Bronchial epithelial cell (primary cell): Measurements from ENCODE around the gene CTNNBIP1. TPM values are rescaled to one million over a fixed set of nuclear protein-coding genes. Genes with fewer than 3 reads are reported as not detected.

Source experiments
- DNase-seq: peaks from one replicate; pipeline ENCODE4 v3.0.0-alpha.2; 2010; ENCODE audit warnings: low read depth
- FAIRE-seq: peaks from 2 replicates; lab custom pipeline; 2011; peaks lifted over from hg19 to GRCh38; lab: Jason Lieb, UNC
- H3K27me3 ChIP-seq: 2 replicates; pipeline ENCODE4 v1.5.1; 2011; ENCODE audit warnings: low read length; ENCODE audit not compliant: control insufficient read depth, insufficient read depth
- H3K36me3 ChIP-seq: 2 replicates; pipeline ENCODE4 v1.5.1; 2011; ENCODE audit warnings: low read length; ENCODE audit not compliant: control insufficient read depth, insufficient read depth
- H3K4me3 ChIP-seq: 2 replicates; pipeline ENCODE4 v1.5.1; 2011; ENCODE audit warnings: mild to moderate bottlenecking, low read depth, low read length, control low read depth
- total RNA-seq: library from RNA; depleted of rRNA; stranded (reverse); fragments of >200 nt; gene quantifications from 2 replicates; pipeline ENCODE4 v1.2.1, GENCODE V29; 2014
- TF ChIP-seq, protein P1 (sequence below): IDR thresholded peaks from 2 replicates; pipeline ENCODE4 v1.5.1; 2011; ENCODE audit warnings: mild to moderate bottlenecking, moderate library complexity, low read length, control low read depth, inconsistent platforms; ENCODE audit not compliant: insufficient read depth, severe bottlenecking

Gene CTNNBIP1
- total RNA-seq, 1 donor from 2014 or later, result 107 TPM

DNA sequence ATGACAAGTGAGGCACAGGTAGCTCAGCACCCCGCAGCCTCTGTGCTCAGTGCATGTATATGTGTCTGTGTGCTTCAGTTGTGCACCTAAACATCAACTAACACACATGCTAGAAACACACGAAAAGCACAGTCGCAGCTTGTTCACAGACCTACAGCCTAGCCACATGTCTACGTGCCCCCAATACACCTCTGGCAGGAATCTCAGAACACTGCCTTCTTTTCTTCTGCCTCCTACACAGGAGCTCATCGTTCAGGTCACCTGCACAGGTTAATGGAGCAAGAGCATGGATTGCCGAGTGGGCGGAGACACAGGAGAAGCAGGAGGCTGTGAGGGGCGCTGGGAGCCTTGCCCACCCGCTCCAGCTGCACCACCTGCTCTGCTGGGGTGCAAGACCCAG, 31.7 kb downstream of the CTNNBIP1 start:
- TF ChIP-seq, protein P1, sequence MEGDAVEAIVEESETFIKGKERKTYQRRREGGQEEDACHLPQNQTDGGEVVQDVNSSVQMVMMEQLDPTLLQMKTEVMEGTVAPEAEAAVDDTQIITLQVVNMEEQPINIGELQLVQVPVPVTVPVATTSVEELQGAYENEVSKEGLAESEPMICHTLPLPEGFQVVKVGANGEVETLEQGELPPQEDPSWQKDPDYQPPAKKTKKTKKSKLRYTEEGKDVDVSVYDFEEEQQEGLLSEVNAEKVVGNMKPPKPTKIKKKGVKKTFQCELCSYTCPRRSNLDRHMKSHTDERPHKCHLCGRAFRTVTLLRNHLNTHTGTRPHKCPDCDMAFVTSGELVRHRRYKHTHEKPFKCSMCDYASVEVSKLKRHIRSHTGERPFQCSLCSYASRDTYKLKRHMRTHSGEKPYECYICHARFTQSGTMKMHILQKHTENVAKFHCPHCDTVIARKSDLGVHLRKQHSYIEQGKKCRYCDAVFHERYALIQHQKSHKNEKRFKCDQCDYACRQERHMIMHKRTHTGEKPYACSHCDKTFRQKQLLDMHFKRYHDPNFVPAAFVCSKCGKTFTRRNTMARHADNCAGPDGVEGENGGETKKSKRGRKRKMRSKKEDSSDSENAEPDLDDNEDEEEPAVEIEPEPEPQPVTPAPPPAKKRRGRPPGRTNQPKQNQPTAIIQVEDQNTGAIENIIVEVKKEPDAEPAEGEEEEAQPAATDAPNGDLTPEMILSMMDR, result no peak
- Histone ChIP-seq H3K4me3 (no peak overlapping the region), H3K27me3 (no peaks in the 10 kb centered on the region), H3K36me3 (peaks cover 3% of the 10 kb centered on the region)
- FAIRE-seq (no peak), DNase-seq (no peak)

DNA sequence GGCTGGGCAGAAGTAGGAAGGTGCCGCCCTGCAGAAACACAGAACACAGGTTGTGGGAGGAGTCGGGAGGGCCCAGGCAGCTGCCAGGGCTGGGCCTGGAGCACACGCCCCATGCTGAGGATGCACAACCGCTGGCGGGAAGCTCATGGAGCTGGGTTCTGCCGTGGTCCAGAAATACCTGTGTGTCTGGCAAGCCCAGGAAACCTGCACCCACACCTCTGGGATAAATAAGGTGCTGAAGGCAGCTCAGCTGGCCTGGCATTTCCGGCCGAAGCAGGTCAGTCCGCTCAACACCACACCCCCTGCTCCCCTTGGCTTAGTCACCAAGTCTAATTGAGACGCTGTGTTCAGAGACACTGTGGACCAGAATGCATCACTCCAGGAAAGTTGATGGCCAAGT, 32.1 kb downstream of the CTNNBIP1 start:
- H3K27me3 ChIP-seq, result no peaks in the 10 kb centered on the region
- H3K36me3 ChIP-seq, result no peaks in the 10 kb centered on the region
- H3K4me3 ChIP-seq, result no peak overlapping the region
- TF ChIP-seq, protein P1, result no peak
- DNase-seq (peak; percentile 86), FAIRE-seq (peak; percentile 94)

DNA sequence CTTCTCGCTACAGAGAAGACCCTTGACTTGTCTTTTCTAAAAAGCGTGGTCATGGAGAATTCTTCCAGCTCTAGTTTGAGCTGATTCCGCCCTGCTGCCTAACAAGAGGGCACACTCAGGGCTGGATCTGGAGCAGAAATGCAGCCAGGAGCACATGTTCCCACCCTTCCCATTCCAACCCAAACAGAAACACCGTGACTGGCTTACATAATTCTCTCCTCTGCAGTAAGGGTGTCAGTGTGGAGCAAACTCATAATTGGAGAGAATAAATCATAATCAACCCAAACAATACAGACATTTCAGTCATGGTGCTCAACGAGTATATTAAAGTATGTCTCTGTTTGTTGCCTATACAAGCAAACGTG, 34.5 kb downstream of the CTNNBIP1 start:
- TF ChIP-seq, protein P1, result no peak
- no peak for FAIRE-seq
- no peak for DNase-seq
- peaks cover 6% of the 10 kb centered on the region for H3K36me3 ChIP-seq
- H3K27me3 ChIP-seq, result no peaks in the 10 kb centered on the region
- H3K4me3 ChIP-seq, result no peak overlapping the region

DNA sequence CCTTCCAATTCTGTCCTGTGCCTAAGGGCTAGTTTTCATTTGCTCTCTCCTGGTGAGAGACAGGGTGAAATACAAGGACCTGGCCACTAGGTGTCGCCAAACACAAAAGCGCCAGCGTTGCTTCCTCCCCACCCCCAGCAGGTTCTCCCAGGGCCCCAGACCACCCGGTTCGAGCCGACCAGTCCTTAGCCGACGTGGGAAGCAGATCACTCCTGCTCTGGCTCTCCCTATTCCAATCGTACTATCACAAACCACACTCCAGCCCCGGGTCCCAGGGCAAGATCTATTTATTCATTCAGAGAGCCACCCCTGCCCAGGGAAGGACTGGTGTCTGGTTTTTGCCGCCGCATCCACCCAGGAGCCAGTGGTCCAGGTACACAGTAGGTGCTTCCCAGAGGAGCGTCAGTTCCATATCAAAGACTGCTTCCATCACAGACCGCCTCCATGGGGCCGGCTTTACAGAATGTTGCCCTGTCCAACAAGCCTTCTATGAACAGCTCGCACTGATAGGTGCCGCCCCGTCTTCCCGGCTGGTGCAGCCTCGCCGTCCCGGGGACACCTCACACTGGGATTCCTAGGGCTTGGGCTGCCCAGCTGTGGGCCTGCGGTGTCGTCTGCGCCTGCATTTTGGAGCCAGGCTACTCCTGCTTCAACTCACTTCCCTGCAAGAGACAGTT, 35.0 kb downstream of the CTNNBIP1 start:
- DNase-seq (peak; percentile 52), FAIRE-seq (no peak)
- TF ChIP-seq, protein P1, result peak; percentile 96
- no peaks in the 10 kb centered on the region for H3K27me3 ChIP-seq
- no peak overlapping the region for H3K4me3 ChIP-seq
- H3K36me3 ChIP-seq, result peaks cover 8% of the 10 kb centered on the region

DNA sequence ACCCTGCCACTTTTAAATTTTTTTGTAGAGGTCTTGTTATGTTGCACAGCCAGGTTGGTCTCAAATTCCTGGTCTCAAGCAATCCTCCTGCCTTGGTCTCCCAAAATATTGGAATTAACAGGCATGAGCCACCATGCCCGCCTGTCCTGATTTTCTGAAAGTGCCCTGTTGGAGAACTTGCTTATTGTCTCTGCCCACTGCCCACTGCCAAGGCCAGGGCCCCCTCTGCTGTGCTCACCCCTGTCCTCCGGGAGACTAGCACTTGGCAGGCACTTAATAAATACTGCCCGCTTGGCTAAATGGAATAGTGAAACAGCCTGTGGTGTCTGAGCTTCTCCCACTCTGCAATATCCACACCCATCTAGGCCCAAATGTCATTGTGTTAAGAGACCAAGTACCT, 35.7 kb downstream of the CTNNBIP1 start:
- TF ChIP-seq, protein P1, result no peak

DNA sequence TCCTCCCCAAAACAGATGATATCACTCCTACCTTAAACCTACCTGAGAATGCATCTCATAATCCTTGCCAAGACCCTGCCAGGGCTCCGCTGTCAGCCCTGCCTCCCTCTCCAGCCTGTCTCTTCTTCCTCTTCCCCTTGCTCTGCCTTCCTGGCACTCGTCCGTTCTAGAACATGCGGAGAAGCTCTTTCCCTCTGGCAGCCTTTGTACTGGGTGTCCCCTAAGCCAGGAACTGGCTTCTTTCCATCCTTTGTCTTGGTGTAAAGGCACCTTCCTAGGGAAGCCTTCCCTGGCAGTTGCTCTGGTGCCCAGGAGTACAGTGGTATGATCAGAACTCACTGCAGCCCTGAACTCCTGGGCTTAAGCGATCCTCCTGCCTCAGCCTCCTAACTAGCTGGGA, 36.1 kb downstream of the CTNNBIP1 start:
- TF ChIP-seq, protein P1, result no peak
- DNase-seq, result no peak
- FAIRE-seq, result no peak
- Histone ChIP-seq H3K4me3 (no peak overlapping the region), H3K27me3 (no peaks in the 10 kb centered on the region), H3K36me3 (peaks cover 8% of the 10 kb centered on the region)

More for the DNA sequence above, 35.7 kb downstream of the CTNNBIP1 start:
- H3K27me3 ChIP-seq, result no peaks in the 10 kb centered on the region
- no peak overlapping the region for H3K4me3 ChIP-seq
- no peak for DNase-seq
- peaks cover 8% of the 10 kb centered on the region for H3K36me3 ChIP-seq
- no peak for FAIRE-seq
